ENCODE measurements around the gene CHPF.

Gene CHPF

GRCh38 chr2:219538956-219539788, 4.4 kb downstream of the CHPF start:
- TF ChIP-seq TAF1 (IDR thresholded peaks at IDR 0.05; ENCODE audit: borderline replicate concordance, insufficient read depth, low read length) (no peak), REST (IDR thresholded peaks at IDR 0.05; ENCODE audit: insufficient read depth in 1 of 2, low read depth in 2 of 2, low read length in 2 of 2) (no peak), POLR2AphosphoS5 (IDR thresholded peaks at IDR 0.05; ENCODE audit: low read depth, low read length) (no peak), FOXP2 (optimal IDR thresholded peaks at IDR 0.05; ENCODE audit: borderline replicate concordance, extremely low read depth, extremely low read length, insufficient read depth) (no peak), SIN3A (IDR thresholded peaks at IDR 0.05; ENCODE audit: borderline replicate concordance, insufficient read depth, low read length) (no peak)

- TF ChIP-seq SIN3A (IDR thresholded peaks at IDR 0.05; ENCODE audit: borderline replicate concordance, insufficient read depth, low read length), result no peak
- TF ChIP-seq TAF1 (IDR thresholded peaks at IDR 0.05; ENCODE audit: borderline replicate concordance, insufficient read depth, low read length), result no peak
- TF ChIP-seq FOXP2 (optimal IDR thresholded peaks at IDR 0.05; ENCODE audit: borderline replicate concordance, extremely low read depth, extremely low read length, insufficient read depth), result no peak
- no peak for TF ChIP-seq REST (IDR thresholded peaks at IDR 0.05; ENCODE audit: insufficient read depth in 1 of 2, low read depth in 2 of 2, low read length in 2 of 2)
- no peak for TF ChIP-seq POLR2AphosphoS5 (IDR thresholded peaks at IDR 0.05; ENCODE audit: low read depth, low read length)
These were observed 5.1 kb downstream of the CHPF start for GRCh38 chr2:219538504-219538951.

- TF ChIP-seq FOXP2 (optimal IDR thresholded peaks at IDR 0.05; ENCODE audit: borderline replicate concordance, extremely low read depth, extremely low read length, insufficient read depth) (no peak), REST (IDR thresholded peaks at IDR 0.05; ENCODE audit: insufficient read depth in 1 of 2, low read depth in 2 of 2, low read length in 2 of 2) (no peak), POLR2AphosphoS5 (IDR thresholded peaks at IDR 0.05; ENCODE audit: low read depth, low read length) (no peak), TAF1 (IDR thresholded peaks at IDR 0.05; ENCODE audit: borderline replicate concordance, insufficient read depth, low read length) (no peak), SIN3A (IDR thresholded peaks at IDR 0.05; ENCODE audit: borderline replicate concordance, insufficient read depth, low read length) (no peak)
These were observed 5.7 kb downstream of the CHPF start for GRCh38 chr2:219537657-219538488.

GRCh38 chr2:219536967-219537366, 6.6 kb downstream of the CHPF start:
- TF ChIP-seq FOXP2 (optimal IDR thresholded peaks at IDR 0.05; ENCODE audit: borderline replicate concordance, extremely low read depth, extremely low read length, insufficient read depth), result no peak
- TF ChIP-seq TAF1 (IDR thresholded peaks at IDR 0.05; ENCODE audit: borderline replicate concordance, insufficient read depth, low read length), result no peak
- no peak for TF ChIP-seq POLR2AphosphoS5 (IDR thresholded peaks at IDR 0.05; ENCODE audit: low read depth, low read length)
- no peak for TF ChIP-seq SIN3A (IDR thresholded peaks at IDR 0.05; ENCODE audit: borderline replicate concordance, insufficient read depth, low read length)
- no peak for TF ChIP-seq REST (IDR thresholded peaks at IDR 0.05; ENCODE audit: insufficient read depth in 1 of 2, low read depth in 2 of 2, low read length in 2 of 2)

Measured in PFSK-1 (cell line).